Lung (tissue), 12 donors: Measurements from ENCODE around the gene NCOA3. TPM values are rescaled to one million over a fixed set of nuclear protein-coding genes. Genes with fewer than 3 reads are reported as not detected.

Source experiments
- ATAC-seq: fragments of 200-7000 bp; cut with Tn5 transposase; one replicate; pipeline ENCODE4 v1.9.1; 2020; ENCODE audit warnings: moderate number of reproducible peaks; ENCODE audit not compliant: insufficient read depth, low FRiP score
- DNase-seq, 3 donors: peaks; one replicate each; pipeline ENCODE4 v3.0.0-alpha.2; 2013 to 2017
- H3K27ac ChIP-seq, 2 donors: one replicate each; pipeline ENCODE4 v1.5.1; 2013; ENCODE audit warnings: mild to moderate bottlenecking in 2 of 2, moderate library complexity in 2 of 2, control low read depth in 1 of 2, inconsistent platforms in 1 of 2, low read depth in 1 of 2, low read length in 1 of 2
- H3K27me3 ChIP-seq, 3 donors: one replicate each; pipeline ENCODE4 v1.5.1; 2013; ENCODE audit warnings: low read length in 2 of 3; ENCODE audit not compliant: control insufficient read depth in 3 of 3, insufficient read depth in 3 of 3
- H3K36me3 ChIP-seq, 4 donors: one replicate each; pipeline ENCODE4 v1.5.1; 2013; ENCODE audit warnings: low read length in 4 of 4, mild to moderate bottlenecking in 1 of 4, moderate library complexity in 1 of 4; ENCODE audit not compliant: control insufficient read depth in 4 of 4, insufficient read depth in 4 of 4
- H3K4me1 ChIP-seq, 5 donors: one replicate each; pipeline ENCODE4 v1.5.1; 2013; ENCODE audit warnings: low read length in 5 of 5, mild to moderate bottlenecking in 2 of 5, moderate library complexity in 1 of 5; ENCODE audit not compliant: control insufficient read depth in 5 of 5, insufficient read depth in 5 of 5
- H3K4me3 ChIP-seq: one replicate; pipeline ENCODE4 v1.5.1; 2013; ENCODE audit warnings: mild to moderate bottlenecking, control low read depth, moderate library complexity
- H3K9ac ChIP-seq, 2 donors: one replicate each; pipeline ENCODE4 v1.5.1; 2013; ENCODE audit warnings: low read length in 2 of 2, control low read depth in 1 of 2; ENCODE audit not compliant: insufficient read depth in 1 of 2
- H3K9me3 ChIP-seq, 4 donors: one replicate each; pipeline ENCODE4 v1.5.1; 2013; ENCODE audit warnings: low read length in 3 of 4, mild to moderate bottlenecking in 1 of 4, moderate library complexity in 1 of 4; ENCODE audit not compliant: control insufficient read depth in 4 of 4, insufficient read depth in 3 of 4
- CTCF ChIP-seq: IDR thresholded peaks from 2 replicates; pipeline ENCODE4 v1.5.1; 2012; ENCODE audit warnings: mild to moderate bottlenecking; ENCODE audit errors: control extremely low read depth, extremely low read depth
- WGBS, 2 donors: extraction: QIAGEN DNeasy Blood & Tissue Kit; methylation state at CpG; one replicate each; pipeline ENCODE4 v1.1.7; 2013; 5-methylcytosine and 5-hydroxymethylcytosine counted together
- polyA plus RNA-seq, 2 donors: library from polyadenylated mRNA; stranded (reverse); fragments of 200-250 nt; gene quantifications; one replicate each; pipeline ENCODE4 v1.2.1, GENCODE V29; 2013
- total RNA-seq, 2 donors: library from RNA; depleted of rRNA in 1 of 2; stranded (reverse); fragments of >200 nt in 1 of 2; gene quantifications; one replicate each; pipeline ENCODE4 v1.2.1, GENCODE V29; 2014 to 2021
- donor health status: control.
- donor health status: control.
- donor health status: Bipolar disorder and iron deficiency.
- donor health status: healthy.
- donor health status: DM: yes; HTN: yes; CAD: no.

The NCOA3 gene
- total and polyA plus RNA-seq, 4 donors: 5.5 to 69.4 (median 22.6) TPM

- Histone ChIP-seq H3K27ac (no peak overlapping the region), H3K4me3 (no peak overlapping the region), H3K4me1 (no peaks in the 10 kb centered on the region), H3K9me3 (no peaks in the 10 kb centered on the region), H3K9ac (no peak overlapping the region), H3K36me3 (peaks cover 14 to 42% (median 26%) of the 10 kb centered on the region in 4 donors), H3K27me3 (no peaks in the 10 kb centered on the region)
- DNase-seq (no peak), ATAC-seq (no peak)
- WGBS, 2 donors: 36 to 68% methylated on average over 2 of the region's 2 CpGs
- no peak for TF ChIP-seq CTCF
These were observed 154.6 kb downstream of the NCOA3 start for GRCh38 chr20:47656318-47656717.

GRCh38 chr20:47659904-47660601 lies 158.4 kb downstream of the NCOA3 start:
- DNase-seq (no peak), ATAC-seq (no peak)
- peaks cover 4 to 13% (median 7%) of the 10 kb centered on the region in 4 donors for H3K36me3 ChIP-seq
- TF ChIP-seq CTCF: no peak
- no peak overlapping the region for H3K27ac ChIP-seq
- no peak overlapping the region for H3K9ac ChIP-seq
- H3K9me3 ChIP-seq: no peaks in the 10 kb centered on the region
- 53 to 71% methylated on average over 7 of the region's 7 CpGs for WGBS, 2 donors
- H3K4me3 ChIP-seq: no peak overlapping the region
- no peaks in the 10 kb centered on the region for H3K27me3 ChIP-seq
- H3K4me1 ChIP-seq: no peaks in the 10 kb centered on the region

GRCh38 chr20:47660602-47660905 lies 158.9 kb downstream of the NCOA3 start:
- WGBS, 2 donors: 96 to 97% methylated on average over 2 of the region's 2 CpGs
- no peak overlapping the region for H3K4me3 ChIP-seq
- no peak for ATAC-seq

More at GRCh38 chr20:47660602-47660905, 158.9 kb downstream of the NCOA3 start:
- H3K9me3 ChIP-seq: no peaks in the 10 kb centered on the region
- no peaks in the 10 kb centered on the region for H3K4me1 ChIP-seq
- H3K36me3 ChIP-seq: peaks cover 4 to 9% (median 7%) of the 10 kb centered on the region in 4 donors
- H3K27me3 ChIP-seq: no peaks in the 10 kb centered on the region
- no peak for TF ChIP-seq CTCF
- no peak overlapping the region for H3K9ac ChIP-seq
- DNase-seq: no peak
- no peak overlapping the region for H3K27ac ChIP-seq
